GM18873 (cell line): ENCODE measurements around the gene LSM2.
"Not testable (repeated sequence)": the region's sequence is repeated elsewhere in the genome, so short reads cannot be mapped to it uniquely, and the experiment has no call there.

Experiments
- ATAC-seq: cut with Tn5 transposase; IDR thresholded peaks from one replicate; pipeline ENCODE4 v1.9.1; 2021; ENCODE audit warnings: mild to moderate bottlenecking, moderate library complexity, moderate number of reproducible peaks; ENCODE audit not compliant: unreplicated experiment, low FRiP score

The LSM2 gene

GRCh38 chr6:31806470-31807272 lies at the start of gene LSM2:
Gene LSM2, minus strand, starts transcription at chr6:31806966. Its CDS starts 209 bp downstream, at chr6:31806757.
- ATAC-seq, result peak; percentile 78

GRCh38 chr6:31851980-31852718 lies 45.4 kb upstream of the LSM2 start:
- not testable (repeated sequence) for ATAC-seq

- ATAC-seq, result no peak
Measured at GRCh38 chr6:31851485-31851832, 44.7 kb upstream of the LSM2 start.

- no peak for ATAC-seq
Measured at GRCh38 chr6:31850765-31851484, 44.2 kb upstream of the LSM2 start.

GRCh38 chr6:31847276-31847978 lies 40.7 kb upstream of the LSM2 start:
- no peak for ATAC-seq

- ATAC-seq, result no peak
Measured at GRCh38 chr6:31844507-31844906, 37.7 kb upstream of the LSM2 start.

- no peak for ATAC-seq
Measured at GRCh38 chr6:31842053-31842452, 35.3 kb upstream of the LSM2 start.

- ATAC-seq, result not testable (repeated sequence)
Measured at GRCh38 chr6:31839779-31840126, 33.0 kb upstream of the LSM2 start.

- no peak for ATAC-seq
Measured at GRCh38 chr6:31838968-31839367, 32.2 kb upstream of the LSM2 start.

GRCh38 chr6:31838114-31838553 lies 31.4 kb upstream of the LSM2 start:
- ATAC-seq, result not testable (repeated sequence)

GRCh38 chr6:31837369-31838113 lies 30.8 kb upstream of the LSM2 start:
- ATAC-seq, result no peak

- no peak for ATAC-seq
Measured at GRCh38 chr6:31836474-31837368, 30.0 kb upstream of the LSM2 start.

- no peak for ATAC-seq
Measured at GRCh38 chr6:31836047-31836473, 29.3 kb upstream of the LSM2 start.

- no peak for ATAC-seq
Measured at GRCh38 chr6:31834367-31835250, 27.8 kb upstream of the LSM2 start.

GRCh38 chr6:31831350-31832215 lies 24.8 kb upstream of the LSM2 start:
- ATAC-seq, result no peak

GRCh38 chr6:31830886-31831335 lies 24.1 kb upstream of the LSM2 start:
- no peak for ATAC-seq
